Fibroblast of upper back skin (primary cell): ENCODE data around the gene TSPAN11.

Experiments used
- DNase-seq: peaks from one replicate; pipeline ENCODE4 v3.0.0-alpha.2; 2013

The TSPAN11 gene

DNA sequence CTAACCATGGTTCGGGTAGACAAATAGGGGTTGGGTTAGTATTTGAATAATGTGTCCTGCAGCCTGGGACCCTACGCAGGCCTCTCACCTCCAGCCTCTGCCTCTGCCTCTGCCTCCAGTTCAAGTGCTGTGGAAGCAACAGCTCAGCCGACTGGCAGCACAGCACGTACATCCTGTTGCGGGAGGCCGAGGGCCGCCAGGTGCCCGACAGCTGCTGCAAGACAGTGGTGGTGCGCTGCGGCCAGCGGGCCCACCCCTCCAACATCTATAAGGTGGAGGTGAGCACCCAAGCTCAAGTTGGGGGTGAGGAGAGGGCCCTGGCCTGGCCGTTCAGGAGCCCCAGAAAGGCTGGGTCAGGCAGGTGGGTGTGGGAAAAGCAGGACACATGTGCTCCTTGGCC lies 55.9 kb downstream of the TSPAN11 start:
- DNase-seq, result no peak

DNA sequence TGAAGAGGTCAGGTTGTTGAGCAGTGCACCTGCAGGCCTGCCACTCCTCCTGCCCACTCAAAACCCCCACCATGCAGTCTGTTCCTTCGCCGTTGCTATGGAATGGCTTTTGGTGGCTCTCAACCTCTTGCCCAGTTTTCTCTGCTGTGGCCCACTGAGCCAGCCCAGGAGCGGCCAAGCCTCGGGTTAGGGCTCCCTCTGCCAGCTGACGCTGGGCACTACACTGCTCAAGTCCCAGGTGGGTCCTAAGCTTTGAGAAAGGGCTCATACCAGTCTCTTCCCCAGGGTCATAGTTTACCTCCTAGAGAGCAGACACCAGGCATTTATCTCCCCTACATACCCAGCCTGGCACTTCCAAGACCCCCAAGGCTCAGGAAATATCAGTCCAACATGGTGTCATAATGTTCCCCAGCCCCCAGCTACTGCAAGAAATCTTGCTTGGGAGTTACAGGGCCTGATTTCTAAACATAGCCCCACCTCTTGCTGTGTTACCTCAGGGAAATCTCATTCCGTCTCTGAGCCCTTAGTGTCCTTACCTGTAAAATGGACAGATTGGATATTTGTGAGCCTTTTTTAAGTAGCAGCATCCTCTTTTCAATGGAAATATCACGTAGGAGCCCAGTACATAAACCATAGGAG lies 59.4 kb downstream of the TSPAN11 start:
- DNase-seq, result peak; percentile 50

DNA sequence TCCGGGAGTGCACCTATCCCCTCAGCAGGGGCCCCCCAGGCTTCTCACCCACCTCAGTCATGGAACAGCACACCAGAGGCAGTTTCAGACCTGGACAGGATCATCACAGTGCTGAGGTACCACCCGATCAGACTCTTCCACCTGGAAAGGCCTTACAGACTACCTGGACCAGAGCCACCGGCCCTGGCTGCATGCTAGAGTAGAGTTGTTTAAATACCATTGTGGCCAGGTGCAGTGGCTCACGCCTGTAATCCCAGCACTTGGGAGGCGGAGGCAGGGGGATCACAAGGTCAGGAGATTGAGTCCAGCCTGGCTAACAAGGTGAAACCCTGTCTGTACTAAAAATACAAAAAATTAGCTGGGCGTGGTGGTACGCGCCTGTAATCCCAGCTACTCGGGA lies 61.5 kb downstream of the TSPAN11 start:
- no peak for DNase-seq

DNA sequence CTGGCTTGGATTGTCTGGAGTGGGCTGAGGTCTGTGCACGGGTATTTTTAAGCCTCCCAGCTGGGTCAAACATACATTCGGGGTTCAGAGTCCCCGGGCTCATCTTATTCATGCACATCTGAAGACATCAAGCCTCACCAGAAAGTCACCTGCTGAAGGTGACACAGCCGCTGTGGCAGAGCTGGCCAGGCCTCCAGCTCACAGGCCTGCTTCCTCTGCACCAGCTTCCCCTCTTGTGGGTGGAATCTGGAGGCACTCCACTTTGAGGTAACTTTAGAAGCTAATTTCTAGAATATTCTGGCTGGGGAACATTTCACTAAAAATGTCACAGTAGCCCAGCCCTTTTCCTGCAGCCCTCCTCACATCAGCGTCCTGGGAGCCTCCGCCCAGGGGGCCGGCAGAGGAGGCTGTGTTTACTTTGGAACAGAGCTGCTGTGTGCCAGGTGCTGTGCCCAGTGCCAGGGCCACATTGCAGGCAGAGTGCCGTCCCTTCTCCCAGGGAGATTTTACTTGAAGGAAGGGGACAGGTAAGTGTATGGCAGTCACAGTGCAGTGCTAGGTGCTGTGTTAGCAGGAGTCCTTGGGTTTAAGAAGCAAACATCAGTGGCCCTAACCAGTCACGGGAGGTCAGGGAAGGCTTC lies 62.2 kb downstream of the TSPAN11 start:
- no peak for DNase-seq

DNA sequence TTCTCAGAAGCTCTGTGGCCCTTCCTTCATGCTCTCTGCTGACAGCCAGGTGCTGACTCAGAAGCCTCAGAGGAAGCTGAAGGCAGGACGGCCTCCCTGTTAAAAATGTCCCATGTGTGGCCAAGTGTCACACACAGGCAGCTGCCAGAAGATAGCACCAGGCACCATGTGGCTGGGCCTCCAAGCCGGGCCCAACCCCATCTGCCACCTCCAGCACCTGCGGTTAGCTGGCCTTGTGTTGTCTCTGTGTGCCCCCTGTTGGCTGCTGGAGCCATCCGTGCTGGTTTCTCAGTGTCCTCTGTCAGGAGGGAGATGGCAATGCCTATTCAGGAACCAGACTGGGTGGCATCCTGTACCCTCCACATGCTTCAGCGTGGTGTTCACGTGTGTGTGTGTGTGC lies 63.2 kb downstream of the TSPAN11 start:
- DNase-seq, result no peak

DNA sequence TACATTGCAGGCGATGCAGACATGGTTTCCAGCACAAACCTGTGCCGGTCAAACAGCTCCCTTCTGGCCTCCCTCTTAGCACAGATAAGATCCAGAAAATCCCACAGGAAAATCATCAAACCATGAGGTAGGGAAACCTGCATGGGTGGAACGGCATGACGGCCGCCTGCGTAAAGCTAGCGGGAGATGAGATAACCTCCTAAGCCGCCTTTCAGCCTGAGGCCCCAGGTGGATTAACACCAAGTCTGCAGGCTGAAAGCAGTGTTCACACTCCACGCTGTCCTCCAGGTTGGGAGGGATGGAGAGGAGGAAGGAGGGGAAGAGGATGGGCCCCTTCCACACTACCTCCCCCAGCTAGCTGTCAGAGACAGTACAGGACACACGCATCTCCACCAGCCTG lies 63.8 kb downstream of the TSPAN11 start:
- no peak for DNase-seq

DNA sequence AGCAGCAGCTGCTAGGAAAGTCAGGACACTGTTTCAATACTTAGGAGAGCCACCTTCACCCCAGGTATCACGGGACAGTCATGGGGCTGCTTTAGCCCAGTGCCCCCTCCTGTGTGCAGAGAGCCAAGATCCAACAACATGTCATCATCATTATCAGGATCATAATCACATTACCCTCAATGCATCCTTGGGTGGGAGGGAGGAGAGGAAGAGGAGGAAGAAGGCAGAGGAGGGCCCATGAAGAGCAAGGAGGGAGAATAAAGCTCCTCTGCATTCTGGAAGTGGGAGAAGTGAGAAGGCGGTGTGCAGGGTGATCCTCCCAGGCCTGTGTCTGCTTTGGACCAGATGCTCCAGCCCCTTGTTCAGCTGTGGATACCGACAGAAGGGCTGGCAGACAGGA lies 64.2 kb downstream of the TSPAN11 start:
- no peak for DNase-seq

DNA sequence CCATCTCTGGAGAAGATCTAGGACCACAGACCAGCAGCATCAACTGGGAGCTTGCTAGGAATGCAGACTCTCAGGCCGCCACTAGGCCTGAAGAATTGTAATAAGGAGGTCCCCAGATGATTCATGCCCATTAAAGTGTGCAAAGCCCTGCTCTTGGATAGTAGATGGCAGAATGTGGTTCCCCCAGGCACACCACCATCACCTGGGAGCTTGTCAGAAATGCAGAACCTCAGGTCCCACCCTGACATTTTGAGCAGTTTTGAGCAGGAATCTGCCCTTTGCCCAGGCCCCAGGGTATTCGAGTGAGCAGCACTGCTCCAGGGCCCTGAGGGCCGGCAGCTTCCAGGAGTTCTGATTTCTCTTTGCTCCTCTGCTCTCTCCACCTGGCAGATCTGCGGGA lies 64.9 kb downstream of the TSPAN11 start:
- no peak for DNase-seq

DNA sequence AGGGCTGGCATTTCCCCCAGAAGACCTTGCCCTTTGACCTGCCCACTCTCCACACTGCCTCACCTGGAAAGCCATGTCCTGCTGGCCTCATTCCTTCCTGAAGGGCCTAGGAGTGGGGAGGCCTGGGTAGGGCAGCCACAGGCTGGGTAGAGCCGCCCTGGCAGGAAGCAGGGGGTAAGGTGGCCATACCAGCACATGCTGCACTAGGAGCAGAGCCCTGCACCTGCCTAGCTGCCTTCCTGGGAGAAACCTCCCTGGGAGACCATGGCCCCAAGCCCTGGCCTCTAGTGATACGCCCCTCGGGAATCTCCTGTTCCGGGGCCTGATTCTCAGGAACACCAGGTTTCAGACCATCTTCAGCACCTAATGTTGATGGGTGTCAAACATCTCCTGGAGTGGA lies 65.8 kb downstream of the TSPAN11 start:
- no peak for DNase-seq

DNA sequence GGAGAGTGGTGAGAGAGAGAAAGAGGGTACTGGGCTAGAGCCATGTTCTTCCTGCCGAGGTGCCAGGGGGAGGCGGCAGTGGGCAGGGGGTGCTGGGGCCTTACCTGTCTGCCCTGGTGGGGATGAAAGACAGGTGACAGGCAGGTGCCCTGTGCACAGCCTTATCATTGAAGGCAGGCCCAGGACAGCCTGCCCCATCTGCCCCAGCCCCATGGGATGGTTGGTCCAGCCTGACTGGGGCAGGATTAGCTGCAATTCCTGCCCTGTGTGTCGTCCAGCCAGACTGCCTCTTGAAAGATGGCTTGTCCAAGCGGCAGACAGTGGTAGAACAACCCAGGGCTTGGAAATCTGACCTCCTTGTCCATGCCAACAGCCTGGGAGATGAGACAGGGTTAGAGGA lies 67.2 kb downstream of the TSPAN11 start:
- DNase-seq, result no peak

DNA sequence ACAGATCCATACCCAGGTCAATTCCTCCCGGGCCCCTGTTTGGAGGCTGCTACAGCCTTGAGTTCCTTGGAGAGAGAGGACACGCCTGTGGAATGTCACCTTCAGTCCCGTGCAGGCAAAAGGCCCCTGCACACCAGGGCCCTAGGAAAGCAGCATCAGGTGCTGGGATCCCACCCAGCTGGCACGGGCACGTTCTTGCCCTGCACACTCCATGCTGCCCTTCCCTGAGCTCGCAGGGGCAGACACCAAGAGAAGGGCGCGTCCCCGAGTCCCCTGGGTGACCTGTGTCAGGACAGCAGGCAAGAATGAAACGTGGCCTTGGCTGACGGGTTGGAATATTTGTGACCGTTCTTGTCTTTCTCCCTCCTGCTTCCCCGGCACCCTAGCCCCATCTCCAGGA lies 67.7 kb downstream of the TSPAN11 start:
- DNase-seq, result no peak

DNA sequence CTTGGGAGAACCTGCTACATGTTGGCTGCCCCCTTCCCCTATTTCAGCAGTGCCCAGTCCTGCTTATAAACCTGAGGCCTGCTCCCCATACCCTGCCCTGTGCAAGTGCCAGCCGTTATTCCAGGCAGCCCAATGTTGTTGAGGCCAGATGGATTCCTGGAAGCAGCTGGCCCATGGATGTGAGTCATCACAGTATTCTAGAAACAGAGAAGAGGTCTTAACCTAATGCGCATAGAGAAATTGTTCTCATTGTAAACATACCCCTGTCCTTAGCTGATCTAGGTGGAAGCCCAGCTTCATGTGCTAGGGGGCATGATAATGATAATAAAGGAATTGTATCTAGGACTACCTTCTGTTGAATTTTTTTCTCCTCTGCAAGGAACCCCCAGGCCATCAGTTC lies 69.7 kb downstream of the TSPAN11 start:
- peak; percentile 36 for DNase-seq

DNA sequence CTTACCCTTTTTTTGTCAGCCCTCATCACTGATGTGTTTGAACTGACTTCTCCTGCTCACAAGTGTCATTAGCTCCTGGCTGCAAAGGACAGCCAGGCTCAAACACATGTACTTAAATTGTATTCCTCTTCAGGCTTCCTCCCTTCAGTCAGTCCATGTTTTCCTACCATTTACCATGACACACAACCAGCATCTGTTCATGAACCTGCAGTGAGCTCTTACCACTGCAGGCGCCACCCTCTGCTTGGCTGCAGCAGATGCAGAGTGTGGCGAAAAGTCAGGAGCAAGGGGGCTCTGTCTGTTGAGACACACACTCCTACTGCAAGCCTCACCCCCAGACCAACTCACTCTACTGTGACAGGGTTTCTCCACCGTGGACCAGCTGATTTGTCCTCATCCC lies 70.2 kb downstream of the TSPAN11 start:
- DNase-seq, result no peak

DNA sequence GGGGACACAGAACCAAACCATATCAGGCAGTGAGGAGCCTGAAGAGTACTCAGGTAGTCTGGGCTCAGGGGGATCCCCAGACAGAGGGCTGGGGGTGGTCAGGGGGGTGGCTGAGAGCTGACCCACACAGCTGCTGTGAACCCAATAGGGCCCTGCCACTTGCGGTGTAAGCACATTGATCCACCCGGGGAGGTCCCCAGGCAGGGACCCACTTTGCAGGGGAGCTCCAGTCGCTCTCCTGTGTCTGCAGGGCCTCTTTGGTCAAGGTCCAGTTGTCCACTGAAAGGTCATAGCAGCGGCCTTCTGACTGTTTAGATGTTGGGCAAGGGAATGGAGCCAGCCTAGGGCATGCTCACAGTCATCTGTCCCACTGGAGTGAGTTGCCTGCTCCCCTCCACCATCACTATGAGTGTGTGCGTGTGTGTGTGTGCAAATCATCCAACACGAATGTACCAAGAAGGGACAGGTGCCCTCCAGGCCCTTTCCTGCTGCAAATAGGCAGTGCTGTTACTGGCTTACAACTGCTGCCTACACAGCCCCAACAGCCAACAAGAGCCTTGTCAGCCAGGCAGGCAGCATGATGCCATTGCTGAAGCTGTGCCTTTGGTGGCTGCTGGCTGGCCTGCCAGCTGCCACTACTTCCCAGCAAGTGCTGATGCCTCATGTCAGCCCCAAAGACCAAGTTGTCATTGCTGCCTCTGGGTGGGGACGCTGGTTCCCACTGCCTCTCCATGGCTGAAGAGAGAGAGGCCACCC lies 71.3 kb downstream of the TSPAN11 start:
- no peak for DNase-seq

DNA sequence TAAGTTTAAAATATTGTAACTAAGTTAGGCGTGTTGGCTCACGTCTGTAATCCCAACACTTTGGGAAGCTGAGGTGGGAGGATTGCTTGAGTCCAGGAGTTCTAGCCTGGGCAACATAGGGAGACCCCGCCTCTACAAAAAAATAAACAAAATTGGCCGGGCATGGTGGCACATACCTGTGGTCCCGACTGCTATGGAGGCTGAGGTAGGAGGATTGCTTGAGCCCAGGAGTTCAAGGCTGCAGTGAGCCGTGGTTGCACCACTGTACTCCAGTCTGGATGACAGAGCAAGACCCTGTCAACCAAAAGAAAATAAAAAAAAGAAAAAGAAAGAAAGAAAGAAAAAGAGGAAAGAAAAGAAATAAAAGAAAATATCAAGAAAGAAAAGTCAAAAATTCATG lies 72.5 kb downstream of the TSPAN11 start:
- DNase-seq, result no peak

DNA sequence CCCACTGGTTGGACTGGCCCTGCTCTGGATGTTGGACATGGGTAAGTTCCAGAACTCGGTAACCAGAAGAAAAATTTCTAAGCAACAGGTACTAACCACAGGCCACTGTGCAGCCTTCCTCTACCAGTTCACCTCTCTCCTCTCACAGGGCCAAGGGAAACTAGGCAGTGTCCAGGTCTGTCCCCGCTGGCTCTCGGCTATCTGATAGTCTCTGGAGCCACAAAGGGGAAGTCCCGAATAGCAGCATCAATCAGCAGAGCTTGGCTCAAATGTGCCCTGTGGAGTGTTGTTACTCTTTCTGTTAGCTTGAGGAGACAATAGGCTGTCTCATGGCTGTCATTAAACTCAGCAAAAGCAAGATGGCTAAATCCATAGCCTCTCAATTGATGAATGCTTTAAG lies 73.2 kb downstream of the TSPAN11 start:
- no peak for DNase-seq

DNA sequence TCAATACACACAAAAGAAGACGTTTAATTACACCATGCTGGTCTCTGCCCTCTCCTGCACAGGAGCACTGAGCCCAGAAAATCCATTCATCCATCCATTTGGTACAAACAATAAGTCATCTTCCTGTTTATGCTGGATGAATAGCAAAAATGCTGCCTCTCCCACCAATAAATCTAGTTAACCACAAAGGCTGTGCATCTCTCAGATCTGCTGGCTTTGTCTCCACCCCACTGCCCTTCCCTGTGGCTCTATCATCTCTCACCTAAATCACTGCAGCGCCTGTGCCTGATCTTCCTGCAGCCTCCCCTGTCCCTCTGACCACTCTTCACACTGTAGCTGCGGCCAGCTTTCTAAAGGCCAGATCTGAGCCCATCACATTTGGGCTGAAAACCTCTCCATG lies 74.2 kb downstream of the TSPAN11 start:
- DNase-seq, result peak; percentile 18

DNA sequence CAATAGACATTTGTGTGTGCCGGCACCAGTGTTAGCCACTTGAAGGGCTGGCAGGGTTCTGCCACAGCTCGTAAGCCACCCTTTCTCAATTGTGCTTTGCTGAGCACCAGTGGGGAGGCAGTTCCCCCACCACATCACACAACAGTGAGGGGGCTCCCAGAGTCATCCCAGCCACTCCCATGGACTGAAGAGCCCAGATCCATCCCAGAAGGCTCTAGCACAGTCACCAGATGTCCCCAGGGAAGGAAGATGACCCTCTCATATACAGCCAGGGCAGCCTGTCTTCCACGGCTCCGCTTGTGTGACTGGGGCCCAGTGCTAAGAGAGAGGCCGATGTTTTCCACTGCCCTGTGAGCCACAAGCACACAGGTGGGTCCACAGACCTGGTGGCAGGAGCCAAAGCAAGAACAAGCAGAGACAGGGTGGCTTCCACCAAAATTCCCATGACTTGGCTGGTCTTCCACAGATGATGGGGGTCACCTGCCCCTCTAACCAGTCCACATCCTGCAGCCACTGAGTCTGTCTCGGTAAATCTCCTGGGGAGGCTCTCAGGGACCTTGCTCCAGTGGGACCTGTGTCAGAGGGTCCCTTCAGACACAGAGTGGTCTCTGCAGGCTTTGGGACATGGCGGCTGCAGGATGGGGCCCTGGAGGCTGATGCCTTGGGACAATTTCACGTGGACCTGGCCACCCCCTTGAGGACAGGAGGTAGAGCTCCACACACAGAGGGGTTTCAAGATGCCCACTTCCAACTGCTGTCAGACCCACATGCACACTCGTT lies 75.2 kb downstream of the TSPAN11 start:
- no peak for DNase-seq

DNA sequence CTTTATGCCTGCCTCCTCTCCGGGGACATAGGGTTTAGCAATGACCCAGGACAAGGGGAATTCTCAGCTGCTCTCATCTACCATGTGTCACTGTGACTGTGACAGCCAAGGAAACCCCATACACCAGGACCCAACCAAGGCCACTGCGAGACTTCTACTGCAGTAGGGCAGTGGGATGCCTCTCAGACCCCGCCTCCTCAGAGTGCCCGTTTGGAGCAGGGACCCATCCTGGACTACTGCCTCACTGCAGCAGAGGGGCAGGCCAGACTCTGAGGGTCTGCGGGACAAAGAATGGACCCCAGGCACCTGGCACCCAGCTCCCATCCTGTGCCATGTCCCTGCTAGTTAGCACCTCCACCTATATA lies 75.8 kb downstream of the TSPAN11 start:
- no peak for DNase-seq

DNA sequence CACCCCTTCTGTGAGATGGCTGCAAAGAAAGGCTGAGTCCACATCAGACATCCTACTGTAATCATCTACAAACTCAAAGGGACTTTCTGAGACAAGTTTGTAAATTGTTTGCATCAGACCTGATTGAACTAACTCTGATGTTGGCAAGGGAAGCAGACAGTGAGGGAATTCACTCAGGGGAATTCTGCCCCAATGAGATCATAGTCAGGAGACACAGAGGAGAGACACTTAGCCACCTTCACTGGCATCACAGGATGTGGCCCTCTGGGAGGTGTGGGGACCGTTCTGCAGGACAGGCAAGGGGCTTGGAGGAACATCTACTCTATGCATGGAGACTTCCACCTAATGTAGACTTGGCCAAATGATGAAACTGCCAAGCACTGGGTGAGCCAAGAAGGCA lies 76.5 kb downstream of the TSPAN11 start:
- no peak for DNase-seq

DNA sequence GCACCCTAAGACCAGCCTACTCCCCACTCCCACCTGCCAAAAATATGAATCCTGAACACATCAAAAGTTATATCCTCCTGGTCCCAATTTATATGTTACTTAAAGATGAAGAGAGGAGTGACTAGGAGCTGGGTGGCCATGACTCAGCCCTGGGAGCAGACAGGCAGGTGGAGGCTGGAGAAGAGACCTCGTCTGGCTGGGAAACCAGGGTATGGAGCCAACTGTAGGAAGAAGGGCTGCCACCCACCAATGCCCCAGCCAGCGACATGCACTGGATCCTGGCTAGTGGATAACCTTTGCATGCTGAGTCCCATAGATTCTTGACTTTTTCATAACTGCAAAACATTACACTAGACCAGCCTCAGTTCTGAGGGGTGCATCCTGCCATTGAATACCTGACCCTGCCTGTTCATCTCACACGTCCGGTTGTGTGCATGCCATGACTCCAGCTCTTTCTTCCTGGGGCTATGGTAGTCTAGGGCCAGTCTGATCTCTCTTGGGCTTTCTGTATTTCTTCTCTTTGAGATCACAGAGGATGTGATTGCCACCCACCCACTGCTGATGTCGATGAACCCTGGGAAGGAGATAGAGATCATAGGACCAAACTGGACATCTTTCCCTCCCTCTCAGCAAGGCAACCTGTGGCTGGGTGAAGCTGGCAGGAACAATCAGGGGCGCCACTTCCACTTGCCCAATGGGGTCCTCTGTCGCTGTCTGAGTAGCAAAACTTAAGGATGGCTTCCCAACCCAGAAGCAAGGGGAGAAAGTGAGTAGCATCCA lies 77.5 kb downstream of the TSPAN11 start:
- DNase-seq, result no peak

DNA sequence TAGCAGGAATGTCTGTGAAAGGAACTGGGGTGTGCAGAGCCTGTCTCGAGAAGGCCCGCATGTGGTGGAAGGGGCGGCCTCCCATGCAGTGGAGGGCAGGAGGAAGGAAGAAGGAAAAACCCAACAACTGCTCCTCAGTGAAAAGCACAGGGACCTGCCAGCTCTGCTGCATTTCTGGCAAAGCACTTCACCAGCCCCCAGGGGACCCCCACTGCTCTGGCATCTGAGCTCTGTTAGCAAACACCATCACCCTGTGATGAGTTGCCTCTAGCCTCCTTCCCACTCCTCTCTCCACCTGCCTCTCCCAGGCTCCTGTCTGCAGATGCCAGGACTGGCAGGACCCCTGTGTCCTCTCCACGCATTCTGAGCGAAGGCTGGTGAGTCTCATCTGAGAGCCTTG lies 78.1 kb downstream of the TSPAN11 start:
- no peak for DNase-seq
